WTC11 (cell line): ENCODE results near the gene PGBD1. TPM values are rescaled to one million over a fixed set of nuclear protein-coding genes. Genes with fewer than 3 reads are reported as not detected.

Experiments used
- ATAC-seq: fragments of 200-7000 bp; cut with Tn5 transposase; 2 replicates; pipeline ENCODE4 v1.10.0; 2021; ENCODE audit warnings: mild to moderate bottlenecking, moderate library complexity
- Bru-seq: library from RNA; stranded (reverse); fragments of 400-500 nt; gene quantifications from one replicate; lab custom pipeline; 2021; lab: Mats Ljungman, UMichigan
- CTCF ChIA-PET: fragments of 300-600 bp; sonication (Branson Sonifier 250); formaldehyde crosslinking; loops from one replicate; lab custom pipeline; 2021; ENCODE audit warnings: antibody characterized with exemption; lab: Charles Lee
- POLR2A ChIA-PET: fragments of 350-600 bp; sonication (Branson Sonifier 250); formaldehyde crosslinking; loops from one replicate; lab custom pipeline; 2021; ENCODE audit warnings: antibody characterized with exemption; lab: Charles Lee
- DNase-seq: peaks from one replicate; pipeline ENCODE4 v3.0.0; 2021; ENCODE audit warnings: low spot score
- H3K27ac Mint-ChIP-seq: 2 replicates; pipeline ENCODE4 v1.8.0; 2021; ENCODE audit warnings: mixed read lengths
- H3K27me3 Mint-ChIP-seq: 2 replicates; pipeline ENCODE4 v1.8.0; 2021; ENCODE audit warnings: low read depth, mild to moderate bottlenecking, moderate library complexity, mixed read lengths
- H3K36me3 Mint-ChIP-seq: 2 replicates; pipeline ENCODE4 v1.8.0; 2021; ENCODE audit warnings: mixed read lengths
- H3K4me1 Mint-ChIP-seq: 2 replicates; pipeline ENCODE4 v1.8.0; 2022; ENCODE audit warnings: mixed read lengths
- H3K4me3 Mint-ChIP-seq: 2 replicates; pipeline ENCODE4 v1.8.0; 2021; ENCODE audit warnings: mild to moderate bottlenecking, moderate library complexity, mixed read lengths
- H3K9me3 Mint-ChIP-seq: 2 replicates; pipeline ENCODE4 v1.8.0; 2021; ENCODE audit warnings: mixed read lengths
- AR ChIP-seq: fragments of 250-450 bp; sonication (Bioruptor Pico); IDR thresholded peaks from 2 replicates; pipeline ENCODE4 v1.9.0; 2021; ENCODE audit warnings: mild to moderate bottlenecking
- ATF3 ChIP-seq: sonication (generic); formaldehyde crosslinking; conservative IDR thresholded peaks from 2 replicates; pipeline ENCODE4 v1.8.1; 2022; ENCODE audit warnings: mild to moderate bottlenecking, missing genetic modification reagents
- E2F4 ChIP-seq: sonication (generic); formaldehyde crosslinking; IDR thresholded peaks from 2 replicates; pipeline ENCODE4 v1.8.1; 2022; ENCODE audit warnings: low read depth, mild to moderate bottlenecking, moderate library complexity, missing genetic modification reagents, borderline replicate concordance
- E2F5 ChIP-seq: sonication (generic); formaldehyde crosslinking; IDR thresholded peaks from 2 replicates; pipeline ENCODE4 v1.8.1; 2022; ENCODE audit warnings: mild to moderate bottlenecking, moderate library complexity, missing genetic modification reagents
- FOXK1 ChIP-seq: sonication (generic); formaldehyde crosslinking; IDR thresholded peaks from 2 replicates; pipeline ENCODE4 v1.8.0; 2022; ENCODE audit warnings: mild to moderate bottlenecking, moderate library complexity, missing genetic modification reagents
- FOXP1 ChIP-seq: sonication (generic); formaldehyde crosslinking; IDR thresholded peaks from 2 replicates; pipeline ENCODE4 v1.8.0; 2022; ENCODE audit warnings: missing genetic modification reagents, mild to moderate bottlenecking, moderate library complexity, borderline replicate concordance
- FOXP4 ChIP-seq: sonication (generic); formaldehyde crosslinking; IDR thresholded peaks from 2 replicates; pipeline ENCODE4 v1.8.0; 2022; ENCODE audit warnings: mild to moderate bottlenecking, missing genetic modification reagents
- KAT7 ChIP-seq: sonication (generic); formaldehyde crosslinking; IDR thresholded peaks from 2 replicates; pipeline ENCODE4 v1.8.1; 2023; ENCODE audit warnings: missing genetic modification reagents, mild to moderate bottlenecking, borderline replicate concordance
- MAX ChIP-seq: sonication (generic); formaldehyde crosslinking; IDR thresholded peaks from 2 replicates; pipeline ENCODE4 v1.8.0; 2022; ENCODE audit warnings: mild to moderate bottlenecking, missing genetic modification reagents
- NFYB ChIP-seq: sonication (generic); formaldehyde crosslinking; conservative IDR thresholded peaks from 2 replicates; pipeline ENCODE4 v1.8.0; 2022; ENCODE audit warnings: low read depth, missing genetic modification reagents
- NR1H2 ChIP-seq: sonication (generic); formaldehyde crosslinking; IDR thresholded peaks from 2 replicates; pipeline ENCODE4 v1.9.0; 2021; ENCODE audit warnings: mild to moderate bottlenecking, moderate library complexity, missing genetic modification reagents
- SOX15 ChIP-seq: fragments of 250-450 bp; sonication (Bioruptor Pico); IDR thresholded peaks from 2 replicates; pipeline ENCODE4 v1.9.0; 2021; ENCODE audit warnings: mild to moderate bottlenecking
- STAT6 ChIP-seq: sonication (generic); formaldehyde crosslinking; conservative IDR thresholded peaks from 2 replicates; pipeline ENCODE4 v1.8.1; 2023; ENCODE audit warnings: mild to moderate bottlenecking, low read depth, missing genetic modification reagents, moderate library complexity
- TCF7 ChIP-seq: sonication (generic); formaldehyde crosslinking; IDR thresholded peaks from 2 replicates; pipeline ENCODE4 v1.8.0; 2022; ENCODE audit warnings: mild to moderate bottlenecking, low read depth, missing genetic modification reagents, moderate library complexity
- ZNF219 ChIP-seq: sonication (generic); formaldehyde crosslinking; IDR thresholded peaks from 2 replicates; pipeline ENCODE4 v1.8.0; 2023; ENCODE audit warnings: missing genetic modification reagents, mild to moderate bottlenecking, borderline replicate concordance
- ZNF423 ChIP-seq: fragments of 250-450 bp; sonication (Bioruptor Pico); IDR thresholded peaks from 2 replicates; pipeline ENCODE4 v2.1.2; 2022; ENCODE audit warnings: mild to moderate bottlenecking, moderate library complexity
- ZNF512 ChIP-seq: sonication (generic); formaldehyde crosslinking; IDR thresholded peaks from 2 replicates; pipeline ENCODE4 v1.8.1; 2022; ENCODE audit warnings: missing genetic modification reagents, borderline replicate concordance
- ZNF671 ChIP-seq: fragments of 250-450 bp; sonication (Bioruptor Pico); IDR thresholded peaks from 2 replicates; pipeline ENCODE4 v1.8.0; 2021; ENCODE audit warnings: mild to moderate bottlenecking
- ZSCAN18 ChIP-seq: fragments of 250-450 bp; sonication (Bioruptor Pico); IDR thresholded peaks from 2 replicates; pipeline ENCODE4 v2.1.2; 2022; ENCODE audit warnings: mild to moderate bottlenecking, moderate library complexity
- long read RNA-seq, 3 experiments: library from RNA in 1 of 3; library from capped mRNA in 1 of 3; library from polyadenylated mRNA in 1 of 3; unstranded in 2 of 3; stranded (forward) in 1 of 3; transcript quantifications; one replicate each; pipeline ENCODE4 v2.0.0, GENCODE V29; 2021
- total RNA-seq: library from RNA; stranded (reverse); gene quantifications from 3 replicates; pipeline ENCODE4 v1.2.3, GENCODE V29; 2021

Gene PGBD1
- total RNA-seq (6.8 to 7.5 TPM (median 6.9 TPM) in 3 replicates), Bru-seq, nascent RNA (percentile 87 among the genes with signal in this experiment)
- long read RNA-seq, experiment 1, partial matches to known transcripts, result 2 of 32 reads
- long read RNA-seq, experiment 1, other reads (novel, unspliced or antisense), result 28 of 32 reads
- long read RNA-seq, experiment 2, partial matches to known transcripts, result 3 of 9 reads
- long read RNA-seq, experiment 2, other reads (novel, unspliced or antisense), result 3 of 9 reads
- long read RNA-seq, experiment 3, partial matches to known transcripts, result 0 of 18 reads
- long read RNA-seq, experiment 3, other reads (novel, unspliced or antisense), result 15 of 18 reads

GRCh38 chr6:28281288-28282064 lies at the start of gene PGBD1:
PGBD1 (plus strand) TSS chr6:28281572; CDS start chr6:28283814, 2,242 bp downstream.
- DNase-seq (peak; percentile 92), ATAC-seq (peak; percentile 97)
- POLR2A ChIA-PET, result interaction anchor here (0.6 to 1.6 kb wide), 5 partner anchors 14 to 157 kb away, joined by 3 to 10 read pairs (median 3); partner anchors contain the start of genes ZSCAN16 and ZSCAN26
- CTCF ChIA-PET, result interaction anchor here (0.7 to 1.1 kb wide), 2 partner anchors 14 to 75 kb away, joined by 3 to 26 read pairs; partner anchors contain the start of gene ZSCAN26
- Mint-ChIP-seq H3K4me3 (peak within 1 kb of the TSS; percentile 97), H3K4me1 (peaks cover 14% of the 10 kb centered on the region), H3K36me3 (peaks cover 9% of the 10 kb centered on the region), H3K9me3 (no peaks in the 10 kb centered on the region), H3K27me3 (peaks cover 4% of the 10 kb centered on the region; the same call in 1 of the 2 replicates), H3K27ac (no peak within 1 kb of the TSS)
- TF ChIP-seq E2F4 (no peak), TCF7 (no peak), ZNF512 (CRISPR knock-in tag) (no peak), FOXP4 (CRISPR knock-in tag) (0 out of 2 replicates have a peak, but pooled peaks have one; percentile 41), ZNF671 (CRISPR knock-in tag) (no peak), FOXP1 (peak; percentile 60; the same call in 1 of the 2 replicates), STAT6 (CRISPR knock-in tag) (no peak), ZNF423 (CRISPR knock-in tag) (peak; percentile 26; the same call in 1 of the 2 replicates), ZNF219 (CRISPR knock-in tag) (no peak), KAT7 (CRISPR knock-in tag) (0 out of 2 replicates have a peak, but pooled peaks have one; percentile 71), E2F5 (CRISPR knock-in tag) (0 out of 2 replicates have a peak, but pooled peaks have one; percentile 60), AR (CRISPR knock-in tag) (no peak), MAX (CRISPR knock-in tag) (no peak), FOXK1 (CRISPR knock-in tag) (0 out of 2 replicates have a peak, but pooled peaks have one; percentile 39), SOX15 (no peak), NFYB (CRISPR knock-in tag) (no peak), ATF3 (CRISPR knock-in tag) (no peak), NR1H2 (CRISPR knock-in tag) (no peak), ZSCAN18 (CRISPR knock-in tag) (no peak)
